Measurements from ENCODE around the gene NRXN3. TPM values are rescaled to one million over a fixed set of nuclear protein-coding genes. Genes with fewer than 3 reads are reported as not detected.

NRXN3 gene
- total and polyA plus RNA-seq, 2 of the 4 experiments (the other 2 are of a cell fraction): 4.8 to 25.1 TPM

DNA sequence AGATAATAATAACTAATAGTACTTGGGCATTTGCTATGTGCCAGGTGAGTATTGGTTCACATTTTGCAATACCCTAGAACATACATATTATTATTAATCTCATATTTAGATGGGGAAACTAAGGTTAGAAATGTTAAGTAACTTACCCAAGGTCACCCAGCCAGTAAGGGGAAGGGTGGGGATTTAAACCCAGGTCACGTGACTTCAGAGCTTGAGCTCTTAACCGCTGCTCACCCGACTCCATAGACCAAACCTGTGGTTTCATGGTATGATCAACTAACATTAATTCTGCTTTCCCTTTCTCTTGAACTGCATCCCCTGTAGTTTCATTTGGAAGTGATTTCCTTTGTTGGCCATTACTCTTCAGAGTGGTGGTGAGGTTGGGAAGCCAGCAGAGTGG, 242.3 kb downstream of the NRXN3 start:
- H3K9me1 ChIP-seq (ENCODE audit: insufficient read depth, low read length): no peaks in the 10 kb centered on the region
- H3K79me1 ChIP-seq (ENCODE audit: low read depth in 1 of 2, low read length in 2 of 2): no peaks in the 10 kb centered on the region
- no peak overlapping the region for H3K4ac ChIP-seq (ENCODE audit: low read depth, low read length)
- DNase-seq (no peak), ATAC-seq (ENCODE audit: low read depth) (no peak)
- in situ Hi-C loops (cut with MboI; ENCODE audit: low sequenced_read_pairs): no loop called here
- no CpG with 5 or more reads among the region's 3 CpGs for WGBS, 2 experiments (ENCODE audit: extremely low coverage in 2 of 2, insufficient read length in 1 of 2)
- no peak overlapping the region for H4K5ac ChIP-seq (ENCODE audit: low read depth, low read length)
- H2AK9ac ChIP-seq (replicated peaks; ENCODE audit: low read depth, low read length, poor library complexity): no peak overlapping the region
- no peak overlapping the region for H2BK5ac ChIP-seq (ENCODE audit: low read depth, low read length, poor library complexity, severe bottlenecking)
- H4K91ac ChIP-seq (ENCODE audit: insufficient read depth, low read depth, low read length): no peak overlapping the region
- no peak overlapping the region for H3K4me2 ChIP-seq (ENCODE audit: low read depth, low read length)
- H2AFZ ChIP-seq (replicated peaks; ENCODE audit: low read length, poor library complexity): no peak overlapping the region
- no peak overlapping the region for H3K23ac ChIP-seq (ENCODE audit: low read depth, low read length)
- intact Hi-C loops (cut with micrococcal nuclease): no loop called here
- H3K4me3 ChIP-seq (ENCODE audit: insufficient read depth, low read depth, low read length): no peak overlapping the region
- no peak overlapping the region for H2BK15ac ChIP-seq (ENCODE audit: low read depth, low read length)
- no peak overlapping the region for H2BK20ac ChIP-seq (ENCODE audit: low read depth, low read length)
- H3K4me1 ChIP-seq (ENCODE audit: control insufficient read depth, insufficient read depth, low read length): no peaks in the 10 kb centered on the region
- H3K27ac ChIP-seq (ENCODE audit: insufficient read depth, low read length): no peak overlapping the region
- no peaks in the 10 kb centered on the region for H3K36me3 ChIP-seq (ENCODE audit: control insufficient read depth, insufficient read depth, low read length)
- no peaks in the 10 kb centered on the region for H4K20me1 ChIP-seq (ENCODE audit: insufficient read depth, low read length)
- peaks cover 24% of the 10 kb centered on the region for H3K9me3 ChIP-seq (ENCODE audit: control insufficient read depth, insufficient read depth, low read length)
- CTCF ChIA-PET: no interaction called here
- no peak overlapping the region for H3K9ac ChIP-seq (ENCODE audit: low read depth, low read length)
- H3K18ac ChIP-seq (ENCODE audit: low read depth, low read length): no peak overlapping the region
- POLR2A ChIA-PET (ENCODE audit: unreplicated experiment): no interaction called here
- H3K56ac ChIP-seq (ENCODE audit: extremely low read depth, insufficient read depth, low read length): no peak overlapping the region
- no peak overlapping the region for H2BK120ac ChIP-seq (ENCODE audit: low read depth, low read length)
- TF ChIP-seq CHD1 (IDR thresholded peaks at IDR 0.05; ENCODE audit: low read depth, low read length) (no peak), FOS (IDR thresholded peaks at IDR 0.05; ENCODE audit: low read depth, low read length) (no peak), CEBPB (IDR thresholded peaks at IDR 0.05; ENCODE audit: low read depth, low read length) (no peak), MAFK (IDR thresholded peaks at IDR 0.05; ENCODE audit: low read depth, low read length) (no peak), MXI1 (IDR thresholded peaks at IDR 0.05; ENCODE audit: borderline replicate concordance, low read depth, low read length) (no peak), MAZ (IDR thresholded peaks at IDR 0.05; ENCODE audit: borderline replicate concordance, low read depth, low read length) (no peak), NFE2L2 (IDR thresholded peaks at IDR 0.05; ENCODE audit: low read depth, low read length) (no peak)
- TF ChIP-seq, protein P1, sequence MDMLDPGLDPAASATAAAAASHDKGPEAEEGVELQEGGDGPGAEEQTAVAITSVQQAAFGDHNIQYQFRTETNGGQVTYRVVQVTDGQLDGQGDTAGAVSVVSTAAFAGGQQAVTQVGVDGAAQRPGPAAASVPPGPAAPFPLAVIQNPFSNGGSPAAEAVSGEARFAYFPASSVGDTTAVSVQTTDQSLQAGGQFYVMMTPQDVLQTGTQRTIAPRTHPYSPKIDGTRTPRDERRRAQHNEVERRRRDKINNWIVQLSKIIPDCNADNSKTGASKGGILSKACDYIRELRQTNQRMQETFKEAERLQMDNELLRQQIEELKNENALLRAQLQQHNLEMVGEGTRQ (IDR thresholded peaks at IDR 0.05; ENCODE audit: low read depth, low read length): no peak
- TF ChIP-seq, protein P2, sequence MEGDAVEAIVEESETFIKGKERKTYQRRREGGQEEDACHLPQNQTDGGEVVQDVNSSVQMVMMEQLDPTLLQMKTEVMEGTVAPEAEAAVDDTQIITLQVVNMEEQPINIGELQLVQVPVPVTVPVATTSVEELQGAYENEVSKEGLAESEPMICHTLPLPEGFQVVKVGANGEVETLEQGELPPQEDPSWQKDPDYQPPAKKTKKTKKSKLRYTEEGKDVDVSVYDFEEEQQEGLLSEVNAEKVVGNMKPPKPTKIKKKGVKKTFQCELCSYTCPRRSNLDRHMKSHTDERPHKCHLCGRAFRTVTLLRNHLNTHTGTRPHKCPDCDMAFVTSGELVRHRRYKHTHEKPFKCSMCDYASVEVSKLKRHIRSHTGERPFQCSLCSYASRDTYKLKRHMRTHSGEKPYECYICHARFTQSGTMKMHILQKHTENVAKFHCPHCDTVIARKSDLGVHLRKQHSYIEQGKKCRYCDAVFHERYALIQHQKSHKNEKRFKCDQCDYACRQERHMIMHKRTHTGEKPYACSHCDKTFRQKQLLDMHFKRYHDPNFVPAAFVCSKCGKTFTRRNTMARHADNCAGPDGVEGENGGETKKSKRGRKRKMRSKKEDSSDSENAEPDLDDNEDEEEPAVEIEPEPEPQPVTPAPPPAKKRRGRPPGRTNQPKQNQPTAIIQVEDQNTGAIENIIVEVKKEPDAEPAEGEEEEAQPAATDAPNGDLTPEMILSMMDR (conservative IDR thresholded peaks at IDR 0.05; ENCODE audit: low read depth, low read length): no peak
- no peak overlapping the region for H2AK5ac ChIP-seq (ENCODE audit: low read depth, low read length)
- H3K14ac ChIP-seq (replicated peaks; ENCODE audit: low read depth, low read length): no peak overlapping the region
- dilution Hi-C loops (cut with HindIII; ENCODE audit: low sequenced_read_pairs, unreplicated experiment): no loop called here
- no peaks in the 10 kb centered on the region for H3K27me3 ChIP-seq (ENCODE audit: control insufficient read depth, insufficient read depth, low read length)
- no TSS peak for BruUV-seq (replicated peaks)
- no peak overlapping the region for H4K8ac ChIP-seq (ENCODE audit: low read depth in 2 of 2, low read length in 2 of 2)

Data from IMR-90 (cell line).